H1 (cell line): Measurements from ENCODE around the gene ABCA9.

Experiments
- GABPA ChIP-seq: IDR thresholded peaks from 2 replicates; pipeline ENCODE4 v1.6.1; 2011; ENCODE audit warnings: mild to moderate bottlenecking, low read length, moderate library complexity, borderline replicate concordance; ENCODE audit not compliant: insufficient read depth
- MAX ChIP-seq: IDR thresholded peaks from 2 replicates; pipeline ENCODE4 v1.6.1; 2012; ENCODE audit warnings: inconsistent platforms
- SIN3A ChIP-seq, 2 experiments: IDR thresholded peaks in 1 of 2; conservative IDR thresholded peaks in 1 of 2; 2 replicates each; pipeline ENCODE4 v1.6.1; 2011 to 2012; ENCODE audit warnings: low read length in 2 of 2, improper control_type of control experiment in 1 of 2, low read depth in 1 of 2, mild to moderate bottlenecking in 1 of 2
- TAF1 ChIP-seq: IDR thresholded peaks from 2 replicates; pipeline ENCODE4 v1.6.1; 2011; ENCODE audit warnings: mild to moderate bottlenecking, low read depth, low read length
- TF ChIP-seq, protein P1 (sequence below), 3 experiments: IDR thresholded peaks; 1 replicate in 2 of 3; 2 replicates in 1 of 3; pipeline versions ENCODE4 v1.5.1 to v1.6.1; 2011; ENCODE audit warnings: low read length in 3 of 3, mild to moderate bottlenecking in 3 of 3, inconsistent platforms in 2 of 3, low read depth in 1 of 3, moderate library complexity in 1 of 3; ENCODE audit not compliant: insufficient read depth in 1 of 3; ENCODE audit errors: control extremely low read depth in 1 of 3

DNA sequence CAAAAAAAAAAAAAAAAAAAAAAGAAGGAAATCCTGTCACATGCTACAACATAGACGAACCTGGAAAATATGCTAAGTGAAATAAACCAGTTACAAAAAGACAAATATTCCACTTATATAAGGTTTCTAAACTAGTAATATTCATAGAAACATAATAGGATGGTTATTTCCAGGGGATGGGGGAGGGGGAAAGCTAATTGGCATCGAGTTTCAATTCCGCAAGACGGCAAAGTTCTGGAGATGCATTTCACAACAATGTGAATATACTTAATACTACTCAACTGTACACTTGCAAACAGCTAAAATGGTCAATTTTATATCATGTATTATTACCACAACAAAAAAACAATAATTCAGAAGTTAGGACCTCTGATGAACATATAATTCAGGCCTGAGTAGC, 37.9 kb upstream of the ABCA9 start:
- TF ChIP-seq, protein P1, sequence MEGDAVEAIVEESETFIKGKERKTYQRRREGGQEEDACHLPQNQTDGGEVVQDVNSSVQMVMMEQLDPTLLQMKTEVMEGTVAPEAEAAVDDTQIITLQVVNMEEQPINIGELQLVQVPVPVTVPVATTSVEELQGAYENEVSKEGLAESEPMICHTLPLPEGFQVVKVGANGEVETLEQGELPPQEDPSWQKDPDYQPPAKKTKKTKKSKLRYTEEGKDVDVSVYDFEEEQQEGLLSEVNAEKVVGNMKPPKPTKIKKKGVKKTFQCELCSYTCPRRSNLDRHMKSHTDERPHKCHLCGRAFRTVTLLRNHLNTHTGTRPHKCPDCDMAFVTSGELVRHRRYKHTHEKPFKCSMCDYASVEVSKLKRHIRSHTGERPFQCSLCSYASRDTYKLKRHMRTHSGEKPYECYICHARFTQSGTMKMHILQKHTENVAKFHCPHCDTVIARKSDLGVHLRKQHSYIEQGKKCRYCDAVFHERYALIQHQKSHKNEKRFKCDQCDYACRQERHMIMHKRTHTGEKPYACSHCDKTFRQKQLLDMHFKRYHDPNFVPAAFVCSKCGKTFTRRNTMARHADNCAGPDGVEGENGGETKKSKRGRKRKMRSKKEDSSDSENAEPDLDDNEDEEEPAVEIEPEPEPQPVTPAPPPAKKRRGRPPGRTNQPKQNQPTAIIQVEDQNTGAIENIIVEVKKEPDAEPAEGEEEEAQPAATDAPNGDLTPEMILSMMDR (IDR thresholded peaks at IDR 0.05; ENCODE audit: control extremely low read depth in 1 of 3, insufficient read depth in 1 of 3, low read depth in 1 of 3, low read length in 3 of 3) = no peak
- TF ChIP-seq MAX (no peak), SIN3A (conservative IDR thresholded peaks at IDR 0.05 in 1 of 2, IDR thresholded peaks at IDR 0.05 in 1 of 2; ENCODE audit: low read depth in 1 of 2, low read length in 2 of 2) (no peak), TAF1 (no peak), GABPA (no peak)
